Calu3 (cell line): ENCODE data around the gene VSIG10. TPM values are rescaled to one million over a fixed set of nuclear protein-coding genes. Genes with fewer than 3 reads are reported as not detected.

Experiments
- BruUV-seq: library from RNA; stranded (reverse); fragments of 400-500 nt; replicated peaks from 2 replicates; lab custom pipeline; 2021; lab: Mats Ljungman, UMichigan
- CTCF ChIA-PET: fragments of 300-600 bp; sonication (Branson Sonifier 250); formaldehyde crosslinking; loops from one replicate; lab custom pipeline; 2022; ENCODE audit warnings: antibody characterized with exemption; lab: Charles Lee
- DNase-seq: peaks from one replicate; pipeline ENCODE4 v3.0.0; 2022
- H3K27ac Mint-ChIP-seq: one replicate; pipeline ENCODE4 v1.8.0; 2022; ENCODE audit warnings: mixed read lengths; ENCODE audit not compliant: unreplicated experiment
- H3K27me3 Mint-ChIP-seq: one replicate; pipeline ENCODE4 v1.8.0; 2022; ENCODE audit warnings: mixed read lengths; ENCODE audit not compliant: unreplicated experiment
- H3K36me3 Mint-ChIP-seq: one replicate; pipeline ENCODE4 v1.8.0; 2022; ENCODE audit warnings: mild to moderate bottlenecking, moderate library complexity, mixed read lengths; ENCODE audit not compliant: insufficient read depth, unreplicated experiment
- H3K4me1 Mint-ChIP-seq: one replicate; pipeline ENCODE4 v1.8.0; 2022; ENCODE audit warnings: mild to moderate bottlenecking, low read depth, mixed read lengths; ENCODE audit not compliant: unreplicated experiment
- H3K4me3 Mint-ChIP-seq: one replicate; pipeline ENCODE4 v1.8.0; 2022; ENCODE audit warnings: mild to moderate bottlenecking, low read depth, moderate library complexity, mixed read lengths; ENCODE audit not compliant: unreplicated experiment
- H3K9me3 Mint-ChIP-seq: one replicate; pipeline ENCODE4 v1.8.0; 2022; ENCODE audit warnings: low read depth, mixed read lengths; ENCODE audit not compliant: unreplicated experiment
- intact Hi-C: fragments of 100-400 bp; cut with micrococcal nuclease; formaldehyde crosslinking; loops from one replicate; pipeline ENCODE4 v1.10.0; 2022; ENCODE audit not compliant: unreplicated experiment
- total RNA-seq: library from RNA; stranded (reverse); gene quantifications from 2 replicates; pipeline ENCODE4 v1.2.3, GENCODE V29; 2022
- TF ChIP-seq, protein P1 (sequence below): fragments of 200-600 bp; IDR thresholded peaks from one replicate; pipeline ENCODE4 v1.8.0; 2022; ENCODE audit warnings: antibody characterized with exemption; ENCODE audit not compliant: unreplicated experiment

The VSIG10 gene
- total RNA-seq, 1 experiment from 2014 or later: 53.6 TPM

DNA sequence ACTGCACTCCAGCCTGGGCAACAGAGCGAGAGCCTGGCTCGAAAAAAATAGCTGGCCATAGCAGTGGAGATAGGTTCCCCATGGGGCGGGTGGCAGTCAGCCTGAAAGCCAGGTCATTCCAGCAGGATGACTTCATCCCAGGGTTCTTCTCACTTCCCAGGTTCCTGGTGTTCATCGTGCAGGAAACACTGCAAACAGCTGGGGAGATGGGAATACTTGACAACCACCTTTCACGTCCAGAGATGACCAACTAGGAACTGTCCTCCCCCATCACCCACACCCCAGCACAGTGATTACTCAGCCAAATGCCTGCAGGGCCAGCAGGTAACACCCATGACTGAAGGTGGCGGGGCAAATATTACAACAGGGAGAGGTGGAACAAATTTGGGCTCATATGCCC lies 1.7 kb downstream of the VSIG10 start:
- H3K27me3 Mint-ChIP-seq: no peaks in the 10 kb centered on the region
- H3K4me3 Mint-ChIP-seq: peak overlapping the region; percentile 77
- no peak overlapping the region for H3K27ac Mint-ChIP-seq
- peaks cover 22% of the 10 kb centered on the region for H3K36me3 Mint-ChIP-seq
- BruUV-seq: no TSS peak
- DNase-seq: peak; percentile 28
- intact Hi-C loops: loop anchor here (5.0 to 10.0 kb wide), 2 partner anchors 45 to 227 kb away; no protein-coding TSS in a partner anchor
- CTCF ChIA-PET: no interaction called here
- TF ChIP-seq, protein P1, sequence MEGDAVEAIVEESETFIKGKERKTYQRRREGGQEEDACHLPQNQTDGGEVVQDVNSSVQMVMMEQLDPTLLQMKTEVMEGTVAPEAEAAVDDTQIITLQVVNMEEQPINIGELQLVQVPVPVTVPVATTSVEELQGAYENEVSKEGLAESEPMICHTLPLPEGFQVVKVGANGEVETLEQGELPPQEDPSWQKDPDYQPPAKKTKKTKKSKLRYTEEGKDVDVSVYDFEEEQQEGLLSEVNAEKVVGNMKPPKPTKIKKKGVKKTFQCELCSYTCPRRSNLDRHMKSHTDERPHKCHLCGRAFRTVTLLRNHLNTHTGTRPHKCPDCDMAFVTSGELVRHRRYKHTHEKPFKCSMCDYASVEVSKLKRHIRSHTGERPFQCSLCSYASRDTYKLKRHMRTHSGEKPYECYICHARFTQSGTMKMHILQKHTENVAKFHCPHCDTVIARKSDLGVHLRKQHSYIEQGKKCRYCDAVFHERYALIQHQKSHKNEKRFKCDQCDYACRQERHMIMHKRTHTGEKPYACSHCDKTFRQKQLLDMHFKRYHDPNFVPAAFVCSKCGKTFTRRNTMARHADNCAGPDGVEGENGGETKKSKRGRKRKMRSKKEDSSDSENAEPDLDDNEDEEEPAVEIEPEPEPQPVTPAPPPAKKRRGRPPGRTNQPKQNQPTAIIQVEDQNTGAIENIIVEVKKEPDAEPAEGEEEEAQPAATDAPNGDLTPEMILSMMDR: no peak
- H3K4me1 Mint-ChIP-seq: peaks cover 39% of the 10 kb centered on the region
- no peaks in the 10 kb centered on the region for H3K9me3 Mint-ChIP-seq

GRCh38 chr12:118101051-118101450 lies 2.8 kb downstream of the VSIG10 start:
- no peak for DNase-seq
- H3K36me3 Mint-ChIP-seq: peaks cover 22% of the 10 kb centered on the region
- BruUV-seq: no TSS peak
- H3K9me3 Mint-ChIP-seq: no peaks in the 10 kb centered on the region
- intact Hi-C loops: loop anchor here (5.0 to 10.0 kb wide), 2 partner anchors 44 to 226 kb away; no protein-coding TSS in a partner anchor
- H3K4me1 Mint-ChIP-seq: peaks cover 28% of the 10 kb centered on the region
- no peak overlapping the region for H3K4me3 Mint-ChIP-seq
- TF ChIP-seq, protein P1: no peak
- no peaks in the 10 kb centered on the region for H3K27me3 Mint-ChIP-seq
- H3K27ac Mint-ChIP-seq: no peak overlapping the region
- CTCF ChIA-PET: no interaction called here

GRCh38 chr12:118098911-118099671 lies 4.7 kb downstream of the VSIG10 start:
- peaks cover 25% of the 10 kb centered on the region for H3K4me1 Mint-ChIP-seq
- CTCF ChIA-PET: no interaction called here
- no peak overlapping the region for H3K27ac Mint-ChIP-seq
- intact Hi-C loops: no loop called here
- no peaks in the 10 kb centered on the region for H3K9me3 Mint-ChIP-seq
- BruUV-seq: no TSS peak
- H3K27me3 Mint-ChIP-seq: no peaks in the 10 kb centered on the region
- no peak overlapping the region for H3K4me3 Mint-ChIP-seq
- TF ChIP-seq, protein P1: no peak
- peak; percentile 41 for DNase-seq
- peaks cover 16% of the 10 kb centered on the region for H3K36me3 Mint-ChIP-seq

DNA sequence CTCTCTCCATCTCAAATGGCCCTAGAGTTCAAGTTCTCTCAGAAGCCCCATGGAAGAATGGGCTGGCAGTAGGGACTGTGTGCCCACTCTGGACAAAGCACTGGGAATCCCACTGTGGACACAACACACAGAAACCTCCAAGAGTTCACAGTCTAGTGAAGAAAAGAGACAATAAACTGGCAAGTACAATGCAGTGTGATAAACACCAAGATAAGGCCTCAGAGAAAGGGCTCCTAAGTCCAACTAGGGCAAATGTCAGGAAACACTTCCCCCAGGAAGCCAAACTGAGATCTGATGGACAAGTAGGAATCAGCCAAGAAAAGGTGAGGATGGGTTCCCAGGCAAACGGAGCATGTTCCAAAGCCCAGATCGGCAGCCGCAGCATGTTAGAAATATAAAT lies 5.4 kb downstream of the VSIG10 start:
- H3K4me3 Mint-ChIP-seq: no peak overlapping the region
- H3K27ac Mint-ChIP-seq: no peak overlapping the region
- CTCF ChIA-PET: no interaction called here
- H3K36me3 Mint-ChIP-seq: peaks cover 13% of the 10 kb centered on the region
- no peaks in the 10 kb centered on the region for H3K27me3 Mint-ChIP-seq
- BruUV-seq: no TSS peak
- intact Hi-C loops: no loop called here
- peaks cover 25% of the 10 kb centered on the region for H3K4me1 Mint-ChIP-seq
- DNase-seq: no peak
- no peaks in the 10 kb centered on the region for H3K9me3 Mint-ChIP-seq
- TF ChIP-seq, protein P1: no peak
